ENCODE data around the gene CLPTM1L.
"Not testable (repeated sequence)": the region's sequence is repeated elsewhere in the genome, so short reads cannot be mapped to it uniquely, and the experiment has no call there.

The CLPTM1L gene

GRCh38 chr5:1359713-1360112 is 14.8 kb upstream of the CLPTM1L start:
- DNase-seq (ENCODE audit: low spot score): no peak

- DNase-seq (ENCODE audit: low spot score): no peak
These were observed 14.2 kb upstream of the CLPTM1L start for GRCh38 chr5:1359031-1359645.

- DNase-seq (ENCODE audit: low spot score): no peak
These were observed 13.8 kb upstream of the CLPTM1L start for GRCh38 chr5:1358726-1359025.

- no peak for DNase-seq (ENCODE audit: low spot score)
These were observed 13.2 kb upstream of the CLPTM1L start for GRCh38 chr5:1357946-1358725.

GRCh38 chr5:1356873-1357787 is 12.2 kb upstream of the CLPTM1L start:
- DNase-seq (ENCODE audit: low spot score): no peak

GRCh38 chr5:1354576-1354975 is 9.7 kb upstream of the CLPTM1L start:
- no peak for DNase-seq (ENCODE audit: low spot score)

- no peak for DNase-seq (ENCODE audit: low spot score)
These were observed 7.6 kb upstream of the CLPTM1L start for GRCh38 chr5:1352231-1353219.

GRCh38 chr5:1351156-1351555 is 6.3 kb upstream of the CLPTM1L start:
- no peak for DNase-seq (ENCODE audit: low spot score)

- DNase-seq (ENCODE audit: low spot score): no peak
These were observed 4.3 kb upstream of the CLPTM1L start for GRCh38 chr5:1349246-1349645.

GRCh38 chr5:1348986-1349245 is 4.0 kb upstream of the CLPTM1L start:
- no peak for DNase-seq (ENCODE audit: low spot score)

- DNase-seq (ENCODE audit: low spot score): no peak
These were observed 2.7 kb upstream of the CLPTM1L start for GRCh38 chr5:1347571-1347970.

- DNase-seq (ENCODE audit: low spot score): no peak
These were observed 1.9 kb upstream of the CLPTM1L start for GRCh38 chr5:1346627-1347440.

GRCh38 chr5:1345876-1346626 is 1.2 kb upstream of the CLPTM1L start:
- no peak for DNase-seq (ENCODE audit: low spot score)

- no peak for DNase-seq (ENCODE audit: low spot score)
These were observed 683 bp downstream of the CLPTM1L start for GRCh38 chr5:1343931-1344901.

GRCh38 chr5:1343315-1343751 is 1.6 kb downstream of the CLPTM1L start:
- DNase-seq (ENCODE audit: low spot score): no peak

- DNase-seq (ENCODE audit: low spot score): not testable (repeated sequence)
These were observed 2.2 kb downstream of the CLPTM1L start for GRCh38 chr5:1342711-1343110.

- no peak for DNase-seq (ENCODE audit: low spot score)
These were observed 2.6 kb downstream of the CLPTM1L start for GRCh38 chr5:1342268-1342667.

GRCh38 chr5:1341863-1342262 is 3.0 kb downstream of the CLPTM1L start:
- no peak for DNase-seq (ENCODE audit: low spot score)

GRCh38 chr5:1339818-1340210 is 5.1 kb downstream of the CLPTM1L start:
- not testable (repeated sequence) for DNase-seq (ENCODE audit: low spot score)
